Adipose tissue (tissue), 3 donors: Measurements from ENCODE around the gene GALNS. TPM values are rescaled to one million over a fixed set of nuclear protein-coding genes. Genes with fewer than 3 reads are reported as not detected.

ENCODE experiments used
- H3K27ac ChIP-seq: one replicate; pipeline ENCODE4 v1.5.1; 2013; ENCODE audit warnings: low read depth, low read length
- WGBS, 3 donors: extraction: QIAGEN DNeasy Blood & Tissue Kit; methylation state at CpG; one replicate each; pipeline ENCODE4 v1.1.7; 2013; 5-methylcytosine and 5-hydroxymethylcytosine counted together
- polyA plus RNA-seq, 3 donors: library from polyadenylated mRNA; stranded (reverse); fragments of 200-250 nt; gene quantifications; one replicate each; pipeline ENCODE4 v1.2.3, GENCODE V29; 2013
- donor health status: healthy with polysubstance abuse.
- donor health status: Bipolar disorder and iron deficiency.
- donor health status: healthy.

Gene GALNS
- polyA plus RNA-seq, 3 donors = 6.3 to 23.8 (median 18.9) TPM

DNA sequence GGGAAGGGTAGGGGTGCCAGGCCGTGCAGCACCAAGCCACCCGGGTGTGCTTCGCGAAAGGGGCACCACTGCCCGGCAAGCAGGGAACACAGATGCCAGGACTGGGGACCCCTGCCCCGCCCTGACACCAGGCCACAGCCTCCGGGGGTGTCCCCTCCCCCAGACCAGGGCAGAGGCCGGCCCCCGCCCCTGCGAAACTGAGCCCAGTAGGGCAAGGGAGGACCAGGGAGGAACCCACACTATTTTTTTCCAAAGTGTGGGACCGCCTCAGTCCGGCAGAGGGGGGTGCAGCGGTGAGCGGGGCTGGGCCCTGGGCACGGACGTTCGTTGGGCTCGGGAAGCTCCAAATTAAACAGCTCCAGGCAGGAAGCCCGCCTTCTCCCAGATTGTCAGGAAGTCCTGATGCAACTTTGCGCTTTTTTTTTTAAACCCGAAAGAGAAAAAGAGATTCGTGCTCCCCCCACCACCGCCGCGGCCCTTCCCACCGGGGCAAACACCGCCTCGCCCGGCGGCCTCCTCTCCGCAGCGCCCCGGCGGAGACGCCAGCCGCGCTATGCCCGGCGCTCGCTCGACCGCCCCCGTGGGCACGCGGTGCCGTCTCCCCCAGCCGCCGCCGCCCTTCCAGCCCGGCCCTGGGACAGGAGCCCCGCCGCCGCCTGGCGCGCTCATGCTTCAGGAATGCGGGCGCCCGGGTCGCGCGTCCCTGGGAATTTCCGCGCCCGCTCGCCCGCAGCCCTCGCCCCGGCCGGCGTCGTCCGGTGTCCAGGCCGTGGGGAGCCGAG is 72.5 kb downstream of the GALNS start:
- H3K27ac ChIP-seq = peak overlapping the region; percentile 90
- 1 to 7% (median 1%) methylated on average over 63 to 74 of the region's 74 CpGs for WGBS, 3 donors

DNA sequence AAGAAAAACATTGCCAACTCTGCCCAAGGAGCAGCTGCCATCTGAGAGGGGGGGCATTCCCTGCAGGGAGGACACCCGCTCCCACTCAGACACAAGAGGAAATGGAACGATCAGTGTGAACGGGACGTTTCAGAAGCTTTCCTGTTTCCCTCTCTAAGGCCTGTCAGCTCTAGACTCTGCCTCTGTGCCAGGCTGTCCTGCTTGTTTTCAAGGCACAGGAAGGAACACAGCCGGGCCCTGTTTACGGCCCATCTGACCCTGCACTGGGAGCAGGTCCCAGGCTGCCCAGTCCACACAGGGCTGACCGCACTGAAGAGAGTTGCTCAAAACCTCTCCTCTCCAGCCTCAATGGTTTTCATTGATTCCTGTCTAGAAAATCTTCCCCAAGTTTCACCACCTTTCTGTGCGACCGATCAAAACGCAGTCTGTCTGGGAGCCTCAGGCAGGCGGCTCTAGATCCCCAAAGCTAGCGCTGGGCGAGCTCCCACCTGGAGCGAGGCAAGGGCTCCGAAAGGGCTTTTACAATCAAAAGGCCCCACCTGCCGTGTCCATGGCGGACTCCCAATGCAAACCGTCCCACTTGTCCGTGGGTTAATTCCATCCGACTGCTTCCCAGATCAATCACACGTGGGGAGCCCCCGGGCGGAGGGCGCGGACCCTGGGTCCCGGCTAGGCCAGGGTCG is 73.2 kb downstream of the GALNS start:
- 17 to 60% (median 21%) methylated on average over 26 to 27 of the region's 27 CpGs for WGBS, 3 donors
- H3K27ac ChIP-seq = peak overlapping the region; percentile 90

DNA sequence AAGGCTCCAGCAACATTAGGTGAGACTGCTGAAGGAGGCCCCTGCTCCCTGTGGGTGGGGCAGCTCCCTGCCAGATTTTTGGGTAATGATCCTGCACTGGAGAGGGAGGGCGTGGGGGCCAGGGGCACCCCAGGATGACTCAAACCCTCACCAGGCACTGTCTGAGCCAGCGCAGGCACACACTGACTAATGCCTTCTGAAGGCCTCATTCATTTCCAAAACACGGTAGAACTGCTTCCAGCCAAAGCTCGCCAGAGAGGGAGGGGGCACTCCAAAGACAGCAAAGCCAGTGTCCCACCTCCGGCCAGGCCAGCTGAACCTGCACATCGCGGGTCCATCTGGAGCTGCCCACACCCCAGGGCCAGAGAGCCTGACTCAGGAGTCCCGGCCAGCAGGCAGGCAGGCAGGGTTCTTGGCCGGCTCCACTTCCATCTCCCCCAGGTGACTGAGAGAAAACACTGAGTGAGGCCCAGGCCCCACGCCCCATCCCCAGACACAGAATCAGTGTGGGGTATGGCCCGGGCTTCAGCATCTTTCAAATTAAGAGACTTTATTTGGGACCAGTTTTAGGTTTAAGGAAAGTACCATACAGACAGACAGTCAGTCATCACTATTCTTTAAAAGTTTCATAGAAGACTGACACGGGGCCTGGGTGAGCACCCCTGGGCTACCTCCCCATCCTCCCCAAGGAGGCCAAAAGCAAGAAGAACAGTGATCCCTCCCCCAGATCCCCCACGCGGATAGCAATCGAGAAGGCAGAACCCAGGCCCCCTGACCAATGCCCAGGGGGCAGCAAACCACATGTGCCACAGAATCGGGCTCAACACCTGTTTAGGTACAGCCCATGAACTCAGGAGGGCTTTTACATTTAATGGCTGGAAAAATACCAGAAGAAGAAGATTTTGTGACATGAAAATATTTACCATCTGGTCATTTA is 74.0 kb downstream of the GALNS start:
- 44 to 73% (median 52%) methylated on average over 16 of the region's 16 CpGs for WGBS, 3 donors
- no peak overlapping the region for H3K27ac ChIP-seq

DNA sequence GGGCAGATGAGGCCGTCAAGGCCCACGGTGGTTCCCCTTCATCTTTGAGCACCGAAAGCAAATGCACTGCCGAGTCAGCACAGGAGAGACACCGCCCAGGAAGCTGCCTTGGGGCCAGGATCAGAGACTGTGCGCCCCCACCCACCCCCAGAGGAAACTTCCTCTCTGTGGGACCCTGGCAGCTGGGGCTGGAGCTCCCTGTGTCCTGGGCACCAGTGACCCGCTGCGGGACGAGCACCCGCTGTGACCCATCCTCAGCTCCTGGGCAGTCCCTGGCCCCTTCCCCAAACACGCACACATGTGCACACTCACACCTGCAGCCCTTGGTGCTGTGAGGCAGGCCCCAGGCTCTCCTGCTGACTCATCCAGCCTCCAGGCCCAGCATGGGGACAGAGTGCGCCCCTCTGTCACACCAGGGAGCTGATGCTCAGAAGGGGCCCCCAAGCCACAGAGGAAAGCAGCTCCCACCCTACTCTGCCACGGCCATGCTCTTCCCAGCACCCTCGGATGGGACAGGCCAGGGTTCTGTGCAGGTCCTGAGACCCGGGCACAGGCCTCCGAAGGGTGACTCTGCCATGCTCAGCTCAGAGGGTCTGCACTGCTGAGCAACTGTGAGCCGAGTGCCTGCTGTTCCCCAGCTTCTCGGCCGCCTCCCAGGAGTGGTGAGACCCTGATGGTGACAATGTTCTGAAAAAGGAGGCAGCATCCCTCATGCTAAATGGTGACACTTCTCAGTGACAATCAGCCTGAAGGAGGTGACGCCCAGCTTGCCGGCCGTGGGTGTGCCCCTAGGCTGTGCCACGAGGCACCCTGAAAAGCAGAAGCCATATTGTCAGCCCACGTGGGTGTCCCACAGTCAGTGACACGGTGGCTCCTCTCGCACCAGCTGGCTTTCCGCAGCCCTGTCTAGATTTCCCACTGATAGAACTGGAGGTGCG is 75.3 kb downstream of the GALNS start:
- 48 to 84% (median 51%) methylated on average over 25 to 28 of the region's 28 CpGs for WGBS, 3 donors
- H3K27ac ChIP-seq = no peak overlapping the region

DNA sequence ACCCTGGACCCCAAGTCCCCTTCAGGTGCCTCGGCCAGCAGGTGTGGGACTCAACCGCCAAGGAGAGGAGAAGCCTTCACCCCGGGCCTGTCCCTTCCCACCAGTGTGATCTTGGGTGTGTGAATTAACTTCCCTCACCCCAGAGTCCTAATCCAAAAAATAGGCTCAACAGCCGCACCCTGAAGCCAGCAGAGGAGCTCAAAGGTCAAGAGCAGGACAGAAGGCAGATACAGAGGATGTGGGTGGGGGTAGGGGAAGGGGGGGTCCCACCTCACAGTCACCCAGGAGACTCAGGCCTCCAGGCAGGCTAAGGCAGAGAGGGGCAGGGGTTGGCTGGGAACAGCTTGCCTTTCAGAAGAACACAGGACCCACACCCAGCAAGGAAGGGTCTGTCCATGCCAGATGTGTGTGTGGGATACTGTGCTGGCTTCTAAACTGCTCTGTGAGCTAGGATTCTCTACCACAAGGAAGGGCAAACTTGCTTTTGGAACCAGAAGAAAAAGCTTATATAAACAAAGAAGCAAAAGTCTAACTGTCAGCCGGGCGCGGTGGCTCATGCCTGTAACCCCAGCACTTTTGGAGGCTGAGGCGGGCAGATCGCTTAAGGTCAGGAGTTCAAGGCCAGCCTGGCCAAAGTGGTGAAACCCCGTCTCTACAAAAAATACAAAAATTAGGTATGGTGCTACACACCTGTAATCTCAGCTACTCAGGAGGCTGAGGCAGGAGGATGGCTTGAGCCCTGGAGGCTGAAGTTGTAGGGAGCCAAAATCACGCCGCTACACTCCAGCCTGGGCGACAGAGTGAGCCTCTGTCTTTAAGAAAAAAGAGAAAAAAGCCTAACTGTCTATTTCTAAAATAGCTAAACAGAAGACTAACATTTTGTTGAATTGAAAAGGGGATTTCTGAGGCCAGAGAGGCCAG is 76.3 kb downstream of the GALNS start:
- WGBS, 3 donors = 66 to 79% (median 72%) methylated on average over 12 to 13 of the region's 13 CpGs
- no peak overlapping the region for H3K27ac ChIP-seq

DNA sequence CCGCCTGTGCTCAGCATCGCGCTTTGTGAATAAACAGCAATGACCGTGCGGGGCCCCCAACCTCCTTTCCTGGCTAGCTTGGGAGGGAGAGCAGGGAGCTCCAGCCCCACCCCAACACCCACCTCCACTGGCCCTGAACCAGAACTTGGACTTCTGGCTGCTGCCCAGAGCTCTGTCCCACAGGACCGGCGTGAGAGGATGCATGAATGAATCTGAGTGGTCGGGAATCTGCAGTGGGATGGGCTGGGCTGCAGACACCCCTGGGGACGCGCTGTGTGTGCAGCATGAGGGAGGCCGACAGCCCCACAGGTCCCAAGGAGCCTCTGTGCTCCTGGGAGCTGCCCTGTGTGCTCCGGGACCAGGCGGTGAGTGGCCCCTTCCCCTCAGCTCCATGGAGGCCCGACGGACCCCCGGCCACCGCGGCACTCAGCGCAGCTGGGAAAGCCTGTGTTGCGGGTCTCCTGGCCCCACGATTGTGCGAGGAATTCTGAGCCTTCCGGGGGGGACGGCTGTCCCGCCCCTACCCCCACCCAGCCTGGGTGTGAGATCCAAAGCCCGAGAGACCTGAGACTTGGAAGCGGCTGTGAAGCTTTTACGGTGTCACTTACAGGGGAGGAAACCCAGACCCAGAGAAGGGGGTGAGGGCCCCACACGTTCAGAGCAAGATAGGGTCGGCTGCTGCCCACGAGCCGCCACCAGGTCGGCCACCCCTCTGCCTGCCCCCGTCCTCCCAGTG is 77.2 kb downstream of the GALNS start:
- no peak overlapping the region for H3K27ac ChIP-seq
- 44 to 54% (median 46%) methylated on average over 34 of the region's 34 CpGs for WGBS, 3 donors

DNA sequence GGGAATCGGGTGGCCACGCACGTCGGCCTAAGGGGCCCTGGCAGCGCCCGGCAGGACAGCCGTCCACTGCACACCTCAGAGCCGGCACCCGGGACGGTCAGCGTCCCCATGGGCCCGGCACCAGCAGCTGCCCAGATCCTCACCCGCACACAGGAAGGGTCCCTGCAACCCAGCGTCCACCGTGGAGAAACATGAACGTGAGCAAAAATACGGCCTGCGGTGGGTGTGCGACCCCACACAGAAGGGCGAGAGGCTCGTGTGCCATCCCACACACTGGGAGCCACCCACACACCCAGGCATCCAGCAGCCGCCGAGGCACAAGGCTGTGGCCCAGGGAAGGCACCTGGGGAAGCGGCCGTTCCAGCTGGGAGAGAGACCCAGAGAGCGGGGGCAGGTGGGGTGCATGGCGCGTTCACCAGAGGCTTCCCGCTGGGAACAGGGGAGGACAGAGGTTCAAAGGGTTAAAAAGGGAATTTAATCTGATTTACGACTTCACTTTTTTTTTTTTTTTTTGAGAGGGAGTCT is 78.1 kb downstream of the GALNS start:
- 78 to 88% (median 80%) methylated on average over 30 of the region's 30 CpGs for WGBS, 3 donors
- no peak overlapping the region for H3K27ac ChIP-seq

DNA sequence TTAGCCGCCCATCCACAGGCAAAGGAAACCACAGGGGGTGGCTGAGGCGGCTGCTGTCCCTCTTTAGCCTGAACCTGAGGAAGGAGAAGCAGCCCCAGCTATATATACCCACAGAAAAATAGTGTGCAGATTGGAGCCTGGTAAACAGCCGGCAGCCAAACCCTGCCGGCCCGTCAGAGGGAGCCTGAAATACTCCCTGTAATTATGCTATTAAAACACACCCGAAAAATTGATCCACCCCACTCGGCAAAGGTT is 78.5 kb downstream of the GALNS start:
- no peak overlapping the region for H3K27ac ChIP-seq
- 58 to 75% (median 66%) methylated on average over 7 of the region's 7 CpGs for WGBS, 3 donors

DNA sequence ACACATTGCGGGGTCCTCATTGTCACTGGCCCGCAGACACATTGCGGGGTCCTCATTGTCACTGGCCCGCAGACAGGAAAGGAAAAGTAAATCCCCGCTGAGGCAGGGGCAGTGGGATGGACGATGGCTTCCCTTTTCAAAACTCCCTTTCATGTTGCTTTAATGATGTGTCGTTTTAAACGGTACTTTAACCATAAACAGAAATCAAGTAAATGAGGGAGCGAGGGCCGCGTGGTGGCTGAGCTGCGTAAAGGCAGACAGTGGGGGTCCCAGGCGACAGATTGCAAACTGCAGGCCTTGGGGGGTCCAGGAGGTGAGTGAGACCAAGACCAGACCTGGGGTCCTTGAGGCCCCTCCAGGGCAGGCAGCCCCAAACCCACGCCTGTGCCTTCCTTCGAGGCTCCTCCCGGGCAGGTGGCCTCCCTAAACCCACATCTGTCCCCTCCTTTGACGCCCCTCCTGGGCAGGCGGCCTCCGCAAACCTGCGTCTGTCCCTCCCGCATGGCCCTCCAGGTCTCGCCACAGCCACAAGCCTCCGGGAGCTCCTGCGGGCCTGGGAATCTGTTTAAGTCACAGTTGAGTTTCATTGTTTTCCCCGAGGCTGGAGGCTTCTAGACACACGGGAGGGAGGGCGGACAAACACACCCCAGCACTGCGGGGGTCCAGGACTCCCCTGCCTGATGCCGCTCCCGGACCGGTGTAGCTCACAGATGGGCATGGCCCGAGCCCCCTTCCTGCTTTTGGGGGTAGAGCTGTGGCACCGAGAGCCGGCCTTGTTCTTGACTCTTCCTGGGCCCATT is 79.1 kb downstream of the GALNS start:
- H3K27ac ChIP-seq = no peak overlapping the region

DNA sequence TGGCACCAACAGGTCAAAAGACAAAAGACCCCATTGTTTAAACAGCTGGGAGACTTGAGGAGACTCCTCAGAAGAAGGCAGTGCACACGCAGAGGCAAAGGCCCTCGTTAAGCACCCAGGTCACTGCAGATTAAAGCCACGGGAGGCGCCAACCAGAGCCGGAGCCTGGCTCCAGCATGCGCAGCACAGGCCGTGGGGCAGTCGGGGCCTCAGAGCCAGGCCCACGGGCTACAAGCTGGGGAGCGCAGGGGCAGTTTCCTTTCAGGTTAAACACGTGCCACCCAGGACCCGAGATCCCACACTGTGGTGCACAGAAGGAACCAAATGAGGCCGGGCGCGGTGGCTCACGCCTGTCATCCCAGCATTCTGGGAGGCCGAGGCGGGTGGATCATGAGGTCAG is 80.9 kb downstream of the GALNS start:
- H3K27ac ChIP-seq = no peak overlapping the region

More for the DNA sequence above, 79.1 kb downstream of the GALNS start:
- WGBS, 3 donors = 73 to 80% (median 76%) methylated on average over 34 of the region's 34 CpGs

DNA sequence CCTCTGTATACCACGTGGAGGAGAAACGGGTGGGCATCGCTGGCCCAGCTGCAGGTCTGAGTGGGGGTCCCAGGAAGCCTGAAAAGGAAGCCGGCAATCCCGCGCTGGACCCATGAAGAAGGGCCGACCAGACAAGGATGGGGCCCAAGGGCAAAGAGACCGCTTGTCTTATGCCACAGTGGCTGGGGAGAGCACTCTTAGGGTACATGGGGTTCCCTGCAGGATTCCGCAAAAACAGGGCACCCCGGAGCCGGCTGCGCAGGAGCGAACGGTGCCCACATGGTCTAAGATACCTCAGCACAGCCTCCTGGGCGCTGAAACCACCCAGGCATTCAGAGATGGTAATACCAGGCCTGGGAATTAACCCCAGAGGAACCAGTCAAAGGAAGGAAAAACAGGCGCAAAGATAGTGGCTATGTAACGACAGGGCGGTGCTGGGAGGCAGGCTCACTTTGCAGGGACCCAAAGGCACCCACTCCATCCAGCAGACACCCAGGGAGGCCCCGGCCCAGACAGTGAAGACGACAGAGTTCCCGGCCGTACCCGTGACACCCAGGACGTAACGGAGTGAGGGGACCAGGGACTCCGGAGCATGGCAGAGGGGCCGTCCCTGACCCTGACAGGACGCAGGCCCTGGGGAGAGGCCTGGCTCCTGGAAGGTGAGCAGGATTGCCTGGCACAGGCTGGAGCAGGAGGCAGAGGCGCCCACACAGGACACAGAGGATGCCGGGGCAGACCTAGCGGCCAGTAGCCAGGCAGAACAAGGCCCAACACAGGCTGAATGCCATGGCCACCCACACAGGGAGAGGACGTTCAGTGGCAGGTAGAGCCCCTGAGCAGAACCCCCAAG is 82.0 kb downstream of the GALNS start:
- no peak overlapping the region for H3K27ac ChIP-seq
- 92 to 93% (median 93%) methylated on average over 32 of the region's 32 CpGs for WGBS, 3 donors

More for the DNA sequence above, 80.9 kb downstream of the GALNS start:
- WGBS, 3 donors = 90 to 92% (median 92%) methylated on average over 18 of the region's 18 CpGs

DNA sequence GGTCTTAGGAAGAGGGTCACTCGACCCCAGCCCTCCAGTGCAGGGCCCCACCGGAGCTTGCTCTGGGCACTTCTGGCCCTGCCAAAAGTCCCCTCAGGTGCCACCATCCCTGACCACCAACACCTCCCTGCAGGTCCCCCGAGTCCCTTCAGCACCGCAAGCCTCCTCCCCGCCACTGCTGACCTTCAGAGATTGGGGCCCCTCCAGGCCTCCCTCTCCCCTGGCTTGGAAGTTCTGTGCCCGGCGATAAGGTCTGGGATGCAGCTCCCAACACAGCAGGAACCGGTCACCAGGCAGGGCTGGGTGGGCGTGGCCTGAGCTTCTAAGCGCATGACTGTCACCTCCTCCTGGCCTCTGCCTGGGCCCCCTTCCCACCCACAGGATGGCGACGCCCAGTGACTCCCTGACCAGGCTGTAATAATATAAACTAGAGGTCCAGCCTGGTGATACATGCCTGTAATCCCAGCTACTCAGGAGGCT is 82.9 kb downstream of the GALNS start:
- H3K27ac ChIP-seq = no peak overlapping the region
- 48 to 61% (median 54%) methylated on average over 6 to 12 of the region's 12 CpGs for WGBS, 3 donors

DNA sequence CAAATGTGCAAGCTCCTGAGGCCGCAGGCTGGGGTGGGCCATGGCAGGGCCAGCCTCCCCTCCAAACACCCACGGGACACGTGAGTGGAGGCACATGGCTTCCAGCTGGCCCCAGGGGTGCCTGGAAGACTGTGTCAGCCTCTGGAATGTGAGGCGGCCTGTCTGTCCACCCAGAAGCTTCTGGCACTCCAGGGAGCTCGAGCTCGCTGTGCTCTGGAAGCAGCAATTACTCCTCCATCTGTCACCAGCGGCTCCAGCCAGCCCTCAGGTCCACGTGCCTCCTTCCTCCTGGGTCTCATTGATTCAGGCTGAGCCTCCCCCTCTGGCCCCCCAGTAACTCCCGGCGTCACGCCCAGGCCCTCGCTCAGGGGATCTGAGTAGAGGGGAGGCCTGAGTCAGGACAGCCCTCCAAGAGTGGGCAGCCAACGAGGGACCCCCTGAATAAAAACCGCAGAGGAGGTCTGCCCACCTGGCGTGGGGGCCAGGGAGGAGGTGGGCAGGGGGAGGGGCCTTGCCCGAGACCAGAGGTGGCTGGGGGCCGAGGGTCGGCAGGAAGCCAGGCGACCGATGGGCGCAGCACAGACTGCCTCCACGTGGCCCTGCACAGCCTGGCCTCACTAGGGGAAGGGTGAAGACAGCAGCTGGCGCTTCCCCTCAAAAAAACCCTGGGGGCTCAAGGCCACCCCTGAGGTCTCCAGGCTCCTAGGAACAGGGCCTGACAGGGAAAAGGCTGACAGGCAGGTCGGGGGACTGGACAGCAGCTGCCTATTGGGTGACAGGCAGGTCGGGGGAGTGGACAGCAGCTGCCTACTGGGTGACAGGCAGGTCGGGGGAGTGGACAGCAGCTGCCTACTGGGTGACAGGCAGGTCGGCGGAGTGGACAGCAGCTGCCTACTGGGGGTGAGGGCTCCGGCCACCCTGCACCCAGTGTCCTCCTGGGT is 83.6 kb downstream of the GALNS start:
- H3K27ac ChIP-seq = no peak overlapping the region
- WGBS, 3 donors = 28 to 52% (median 41%) methylated on average over 17 to 29 of the region's 29 CpGs
